ENCODE results near the gene LIPE. TPM values are rescaled to one million over a fixed set of nuclear protein-coding genes. Genes with fewer than 3 reads are reported as not detected.

Gene LIPE
- total RNA-seq, 1 donor from 2014 or later = 61.4 TPM

DNA sequence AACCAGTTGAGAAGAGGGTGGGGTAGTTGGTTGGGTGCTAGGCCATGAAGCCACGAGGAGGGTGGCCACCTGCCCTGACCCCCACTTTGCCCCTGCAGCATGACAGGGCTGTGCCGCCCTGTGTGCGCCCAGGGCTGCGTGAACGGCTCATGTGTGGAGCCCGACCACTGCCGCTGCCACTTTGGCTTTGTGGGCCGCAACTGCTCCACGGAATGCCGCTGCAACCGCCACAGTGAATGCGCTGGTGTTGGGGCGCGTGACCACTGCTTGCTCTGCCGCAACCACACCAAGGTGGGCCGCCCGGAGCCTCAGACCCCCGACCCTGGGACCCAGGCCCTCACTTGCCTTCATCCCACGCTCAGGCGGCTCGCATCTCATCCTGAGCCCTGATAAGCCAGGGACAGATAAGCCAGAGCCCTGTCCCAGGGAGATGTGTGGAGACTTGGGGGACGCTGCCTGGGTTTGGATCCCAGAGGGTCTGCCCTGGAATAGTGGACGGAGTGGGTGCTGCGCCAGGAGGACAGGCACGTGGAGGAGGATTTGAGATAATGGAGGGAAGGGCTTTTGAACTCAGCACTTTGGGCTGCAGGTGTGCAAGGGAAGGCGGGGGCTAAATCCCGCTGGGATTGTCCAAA lies 57.6 kb downstream of the LIPE start:
- ATAC-seq (ENCODE audit: poor library complexity) = no peak
- intact Hi-C loops (cut with DNase I) = no loop called here
- no peak for DNase-seq

DNA sequence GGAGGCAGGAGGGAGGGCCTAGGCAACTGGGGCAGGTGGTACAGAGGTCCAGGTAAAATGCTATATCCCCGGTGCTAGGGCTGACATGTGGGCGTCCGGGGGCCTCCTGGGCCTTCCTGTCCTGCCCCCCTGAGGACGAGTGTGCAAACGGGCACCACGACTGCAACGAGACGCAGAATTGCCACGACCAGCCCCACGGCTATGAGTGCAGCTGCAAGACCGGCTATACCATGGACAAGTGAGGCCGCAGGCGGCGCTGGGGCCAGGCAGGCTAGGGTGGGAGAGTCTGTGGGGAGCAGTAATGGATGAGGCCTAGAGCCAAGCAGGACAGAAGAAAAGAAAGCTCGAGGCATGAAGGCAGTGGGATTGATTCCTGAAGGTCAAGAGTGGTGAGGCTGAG lies 58.4 kb downstream of the LIPE start:
- ATAC-seq (ENCODE audit: poor library complexity) (no peak), DNase-seq (no peak)
- intact Hi-C loops (cut with DNase I) = no loop called here

GRCh38 chr19:42368360-42368759 lies 58.8 kb downstream of the LIPE start:
- DNase-seq (no peak), ATAC-seq (ENCODE audit: poor library complexity) (no peak)
- intact Hi-C loops (cut with DNase I) = no loop called here

DNA sequence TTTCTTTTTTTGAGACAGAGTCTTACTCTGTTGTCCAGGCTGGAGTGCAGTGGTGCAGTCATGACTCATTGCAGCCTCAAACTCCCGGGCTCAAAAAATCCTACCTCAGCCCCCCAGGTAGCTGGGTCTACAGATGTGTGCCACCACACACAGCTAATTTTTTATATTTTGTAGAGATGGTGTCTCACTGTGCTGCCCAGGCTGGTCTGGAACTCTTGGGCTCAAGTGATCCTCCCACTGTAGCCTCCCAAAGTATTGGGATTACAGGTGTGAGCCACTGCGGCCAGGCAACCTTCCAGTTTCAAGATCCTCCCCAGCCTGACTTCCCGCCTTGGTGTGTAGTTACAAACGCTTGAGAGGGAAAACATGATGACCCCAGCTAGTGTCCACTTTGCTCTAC lies 59.3 kb downstream of the LIPE start:
- no peak for ATAC-seq (ENCODE audit: poor library complexity)
- intact Hi-C loops (cut with DNase I) = no loop called here
- DNase-seq = no peak

DNA sequence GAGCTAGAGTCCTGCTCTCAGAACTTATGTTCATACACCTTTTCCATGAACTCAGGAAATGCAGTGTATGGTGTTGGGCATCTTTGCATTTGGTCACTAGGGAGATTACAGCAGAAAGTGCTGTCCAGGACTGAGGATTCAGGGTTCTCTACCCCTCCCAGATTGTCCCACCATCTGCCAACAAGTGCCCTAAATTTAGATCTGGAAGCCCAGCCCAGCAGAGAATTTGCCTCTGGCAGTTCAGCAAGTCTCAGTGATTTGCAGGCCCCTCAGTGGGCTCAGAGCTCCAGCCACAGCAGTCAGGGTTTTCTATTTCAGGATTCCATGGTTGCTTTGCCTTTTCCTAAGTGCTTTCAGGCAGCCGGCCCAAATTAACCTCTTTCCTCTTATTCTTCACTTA lies 60.5 kb downstream of the LIPE start:
- DNase-seq (no peak), ATAC-seq (ENCODE audit: poor library complexity) (peak; percentile 70)
- intact Hi-C loops (cut with DNase I) = no loop called here

DNA sequence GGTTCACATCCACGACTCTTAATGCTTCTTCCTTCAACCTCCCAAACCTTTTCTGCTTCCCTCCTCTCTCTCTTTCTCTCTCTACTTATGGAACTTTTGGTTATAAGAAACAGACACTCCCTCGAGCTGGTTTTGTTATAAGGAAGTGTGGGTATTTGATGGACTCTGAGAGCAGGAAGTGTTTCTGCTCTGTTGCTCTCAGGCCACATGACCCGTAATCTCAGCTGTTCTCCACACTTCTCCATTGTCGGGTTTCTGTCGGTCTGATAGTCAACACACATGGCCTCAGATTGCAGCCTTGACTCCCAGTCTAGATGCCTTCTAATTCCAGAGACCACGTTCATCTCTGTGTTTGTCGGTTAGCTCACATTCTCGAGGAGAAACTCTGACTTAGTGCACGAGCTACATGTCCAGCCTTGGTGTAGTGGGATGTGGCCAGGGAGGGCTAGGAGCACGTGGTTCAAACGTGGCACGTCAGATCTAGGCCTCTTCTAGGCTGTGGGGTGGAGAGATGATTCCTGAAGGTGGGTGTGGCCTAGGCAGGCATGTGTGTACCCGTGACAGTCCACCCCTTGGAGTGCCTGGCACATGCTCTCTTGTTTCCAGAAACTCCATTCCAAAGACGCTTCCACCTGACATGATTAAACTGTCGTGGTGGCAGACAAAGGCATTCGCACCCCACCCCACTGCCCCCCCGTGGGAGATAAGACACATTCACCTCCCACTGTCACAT lies 63.4 kb downstream of the LIPE start:
- DNase-seq = no peak
- ATAC-seq (ENCODE audit: poor library complexity) = no peak
- intact Hi-C loops (cut with DNase I) = no loop called here

GRCh38 chr19:42362891-42363440 lies 64.2 kb downstream of the LIPE start:
- no peak for DNase-seq

DNA sequence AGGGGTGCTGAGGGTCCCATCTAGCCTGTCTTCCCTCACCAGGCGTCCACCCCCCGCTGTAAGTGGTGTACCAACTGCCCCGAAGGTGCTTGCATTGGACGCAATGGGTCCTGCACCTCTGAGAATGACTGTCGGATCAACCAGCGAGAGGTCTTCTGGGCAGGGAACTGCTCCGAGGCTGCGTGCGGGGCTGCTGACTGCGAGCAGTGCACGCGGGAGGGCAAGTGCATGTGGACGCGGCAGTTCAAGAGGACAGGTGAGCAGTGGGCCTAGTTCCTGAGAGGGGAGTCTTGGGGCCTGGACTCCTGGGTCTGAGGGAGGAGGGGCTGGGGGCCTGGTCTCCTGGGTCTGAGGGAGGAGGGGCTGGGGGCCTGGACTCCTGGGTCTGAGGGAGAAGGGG lies 64.8 kb downstream of the LIPE start:
- ATAC-seq (ENCODE audit: poor library complexity) = no peak
- intact Hi-C loops (cut with DNase I) = no loop called here
- no peak for DNase-seq

More at GRCh38 chr19:42362891-42363440, 64.2 kb downstream of the LIPE start:
- ATAC-seq (ENCODE audit: poor library complexity) = no peak
- intact Hi-C loops (cut with DNase I) = no loop called here

GRCh38 chr19:42361545-42361910 lies 65.7 kb downstream of the LIPE start:
- ATAC-seq (ENCODE audit: poor library complexity) (no peak), DNase-seq (no peak)

GRCh38 chr19:42360787-42361544 lies 66.2 kb downstream of the LIPE start:
- intact Hi-C loops (cut with DNase I) = no loop called here
- DNase-seq (no peak), ATAC-seq (ENCODE audit: poor library complexity) (no peak)

More at GRCh38 chr19:42361545-42361910, 65.7 kb downstream of the LIPE start:
- intact Hi-C loops (cut with DNase I) = no loop called here

- ATAC-seq (ENCODE audit: poor library complexity) (no peak), DNase-seq (no peak)
- intact Hi-C loops (cut with DNase I) = no loop called here
Measured at GRCh38 chr19:42357290-42357689, 69.9 kb downstream of the LIPE start.

- DNase-seq (no peak), ATAC-seq (ENCODE audit: poor library complexity) (no peak)
- intact Hi-C loops (cut with DNase I) = no loop called here
Measured at GRCh38 chr19:42356686-42357085, 70.5 kb downstream of the LIPE start.

- intact Hi-C loops (cut with DNase I) = no loop called here
- ATAC-seq (ENCODE audit: poor library complexity) (no peak), DNase-seq (no peak)
Measured at GRCh38 chr19:42355896-42356295, 71.3 kb downstream of the LIPE start.

GRCh38 chr19:42353341-42354015 lies 73.7 kb downstream of the LIPE start:
- ATAC-seq (ENCODE audit: poor library complexity) (no peak), DNase-seq (no peak)
- intact Hi-C loops (cut with DNase I) = no loop called here

DNA sequence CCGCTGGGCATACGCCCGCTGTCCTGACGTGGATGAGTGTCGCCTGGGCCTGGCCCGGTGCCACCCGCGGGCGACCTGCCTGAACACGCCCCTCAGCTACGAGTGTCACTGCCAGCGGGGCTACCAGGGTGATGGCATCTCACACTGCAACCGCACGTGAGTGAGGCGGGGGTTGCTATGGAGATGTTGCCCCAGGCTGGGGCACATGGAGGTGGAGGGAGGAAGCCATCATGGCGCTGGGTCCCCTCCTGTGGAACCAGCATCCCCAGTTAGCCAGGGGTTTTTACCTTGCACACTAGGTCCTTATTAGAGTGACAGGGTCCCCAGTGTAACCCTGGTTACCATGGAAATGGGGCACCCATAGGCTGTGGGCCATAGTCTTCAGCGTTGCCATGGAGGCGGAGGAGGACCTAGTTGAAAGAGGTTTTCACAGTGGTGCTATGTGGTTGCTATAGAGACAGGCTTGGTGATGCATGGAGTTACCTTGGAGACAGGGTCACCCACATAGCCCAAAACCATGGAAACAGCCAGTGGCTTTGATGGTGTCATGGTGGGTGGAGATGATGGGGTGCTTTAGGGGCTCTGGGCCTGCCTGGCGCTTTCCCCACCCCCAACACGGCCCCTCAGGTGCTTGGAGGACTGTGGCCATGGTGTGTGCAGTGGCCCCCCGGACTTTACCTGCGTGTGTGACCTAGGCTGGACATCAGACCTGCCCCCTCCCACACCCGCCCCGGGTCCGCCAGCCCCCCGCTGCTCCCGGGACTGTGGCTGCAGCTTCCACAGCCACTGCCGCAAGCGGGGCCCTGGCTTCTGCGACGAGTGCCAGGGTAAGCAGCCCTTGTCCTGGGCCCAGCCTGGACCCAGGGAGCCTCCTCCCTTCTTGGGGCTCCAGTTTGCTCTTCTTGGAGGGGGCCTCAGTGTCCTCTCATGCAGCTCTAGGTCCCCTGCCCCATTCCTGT lies 74.6 kb downstream of the LIPE start:
- ATAC-seq (ENCODE audit: poor library complexity) (no peak), DNase-seq (no peak)
- intact Hi-C loops (cut with DNase I) = no loop called here
